22Rv1 (cell line): ENCODE data around the gene KLHL29.

Experiments
- H3K27ac ChIP-seq: fragments of 450-650 bp; 2 replicates; pipeline ENCODE4 v1.5.1; 2017
- ZFX ChIP-seq: fragments of 450-650 bp; IDR thresholded peaks from 2 replicates; pipeline ENCODE4 v1.6.1; 2017; ENCODE audit warnings: antibody characterized with exemption, borderline replicate concordance
- TF ChIP-seq, protein P1 (sequence below): fragments of 450-650 bp; IDR thresholded peaks from 2 replicates; pipeline ENCODE4 v1.5.1; 2017; ENCODE audit warnings: mild to moderate bottlenecking

KLHL29 gene

DNA sequence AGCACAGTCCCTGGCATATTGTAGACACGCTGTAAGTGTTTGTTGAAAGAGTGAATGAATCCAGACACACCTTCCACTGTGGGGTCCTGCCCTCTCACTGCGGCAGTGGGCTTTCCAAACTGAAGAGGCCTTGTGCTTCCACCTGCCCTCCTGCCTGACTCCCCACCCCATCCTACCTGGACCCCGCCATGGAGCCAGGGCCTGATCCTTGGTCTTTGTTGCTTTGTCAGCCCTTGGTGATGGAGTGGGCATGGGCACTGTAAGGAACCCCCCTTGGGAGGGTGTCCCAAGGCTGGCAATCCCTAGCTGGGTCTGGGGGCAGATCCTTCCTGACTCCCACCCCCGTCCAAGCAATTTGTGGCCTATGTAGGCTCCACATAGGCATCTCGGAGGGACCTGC is 33.1 kb downstream of the KLHL29 start:
- H3K27ac ChIP-seq = no peak overlapping the region

DNA sequence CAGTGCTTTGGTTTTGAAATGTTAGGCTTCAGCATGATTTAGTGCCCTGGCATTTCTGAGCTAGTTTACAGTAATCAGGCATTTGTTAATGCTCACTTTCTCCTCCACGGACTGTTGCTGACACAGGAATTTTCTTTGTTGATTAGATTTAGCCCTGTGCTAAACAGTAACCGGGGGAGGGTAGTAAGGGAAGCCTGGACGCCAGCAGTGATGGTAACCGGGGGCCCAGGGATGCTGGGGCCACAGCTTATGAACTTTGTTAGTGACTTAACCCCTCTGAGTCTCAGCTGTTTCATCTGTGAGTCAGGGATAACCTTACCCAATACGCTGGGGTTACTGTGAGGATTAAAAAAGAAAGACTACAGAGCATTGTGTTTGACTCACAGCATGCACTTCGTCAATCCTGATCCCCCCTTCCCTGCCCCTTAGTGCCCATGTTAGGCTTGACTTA is 33.5 kb downstream of the KLHL29 start:
- no peak for TF ChIP-seq ZFX
- TF ChIP-seq, protein P1, sequence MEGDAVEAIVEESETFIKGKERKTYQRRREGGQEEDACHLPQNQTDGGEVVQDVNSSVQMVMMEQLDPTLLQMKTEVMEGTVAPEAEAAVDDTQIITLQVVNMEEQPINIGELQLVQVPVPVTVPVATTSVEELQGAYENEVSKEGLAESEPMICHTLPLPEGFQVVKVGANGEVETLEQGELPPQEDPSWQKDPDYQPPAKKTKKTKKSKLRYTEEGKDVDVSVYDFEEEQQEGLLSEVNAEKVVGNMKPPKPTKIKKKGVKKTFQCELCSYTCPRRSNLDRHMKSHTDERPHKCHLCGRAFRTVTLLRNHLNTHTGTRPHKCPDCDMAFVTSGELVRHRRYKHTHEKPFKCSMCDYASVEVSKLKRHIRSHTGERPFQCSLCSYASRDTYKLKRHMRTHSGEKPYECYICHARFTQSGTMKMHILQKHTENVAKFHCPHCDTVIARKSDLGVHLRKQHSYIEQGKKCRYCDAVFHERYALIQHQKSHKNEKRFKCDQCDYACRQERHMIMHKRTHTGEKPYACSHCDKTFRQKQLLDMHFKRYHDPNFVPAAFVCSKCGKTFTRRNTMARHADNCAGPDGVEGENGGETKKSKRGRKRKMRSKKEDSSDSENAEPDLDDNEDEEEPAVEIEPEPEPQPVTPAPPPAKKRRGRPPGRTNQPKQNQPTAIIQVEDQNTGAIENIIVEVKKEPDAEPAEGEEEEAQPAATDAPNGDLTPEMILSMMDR = no peak
- H3K27ac ChIP-seq = no peak overlapping the region

More for the DNA sequence above, 33.1 kb downstream of the KLHL29 start:
- no peak for TF ChIP-seq ZFX
- TF ChIP-seq, protein P1 = no peak

DNA sequence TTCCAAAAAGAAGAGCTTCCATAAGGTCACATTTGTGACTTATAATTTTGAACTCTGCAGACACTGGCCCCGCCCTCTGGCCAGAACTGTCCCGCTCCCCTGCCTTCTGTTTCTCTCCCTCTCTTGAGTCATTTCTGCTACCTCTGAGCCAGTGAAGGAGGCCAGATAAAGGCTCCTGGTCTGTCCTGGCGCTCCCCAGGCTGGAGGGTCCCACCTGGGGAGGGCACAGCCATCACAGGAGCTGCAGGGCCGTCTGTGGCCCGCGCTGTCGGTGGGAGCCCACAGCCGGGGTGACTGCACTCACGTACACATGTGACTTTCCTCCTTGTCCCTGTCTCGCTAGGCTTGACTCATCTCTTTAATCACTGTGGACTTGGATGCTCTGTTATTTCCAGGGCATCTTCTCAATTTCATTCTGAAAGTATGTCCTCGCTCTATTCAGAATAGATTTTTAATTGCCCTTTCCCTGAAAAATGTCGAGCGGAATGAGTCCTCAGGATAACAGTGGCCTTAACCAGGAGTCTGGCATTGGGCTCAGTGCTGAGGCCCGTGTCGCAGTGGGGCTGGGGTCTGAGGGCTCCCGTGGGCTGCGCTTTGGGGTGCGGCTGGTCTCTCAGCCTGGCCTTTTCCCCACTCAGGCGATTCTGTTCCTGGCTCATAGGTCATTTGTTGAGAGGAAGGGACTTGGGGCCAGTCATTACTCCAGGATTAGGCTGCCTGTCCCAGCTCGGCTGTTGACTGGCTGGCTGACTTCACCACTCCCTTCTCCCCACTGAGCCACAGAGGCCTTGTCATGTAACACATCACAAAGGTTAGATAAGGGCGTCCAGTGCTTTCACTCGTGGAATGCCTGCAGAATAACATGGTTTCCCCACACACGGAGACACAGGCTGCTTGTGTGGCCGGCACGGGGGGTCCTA is 34.5 kb downstream of the KLHL29 start:
- no peak overlapping the region for H3K27ac ChIP-seq
- no peak for TF ChIP-seq ZFX
- TF ChIP-seq, protein P1 = no peak

DNA sequence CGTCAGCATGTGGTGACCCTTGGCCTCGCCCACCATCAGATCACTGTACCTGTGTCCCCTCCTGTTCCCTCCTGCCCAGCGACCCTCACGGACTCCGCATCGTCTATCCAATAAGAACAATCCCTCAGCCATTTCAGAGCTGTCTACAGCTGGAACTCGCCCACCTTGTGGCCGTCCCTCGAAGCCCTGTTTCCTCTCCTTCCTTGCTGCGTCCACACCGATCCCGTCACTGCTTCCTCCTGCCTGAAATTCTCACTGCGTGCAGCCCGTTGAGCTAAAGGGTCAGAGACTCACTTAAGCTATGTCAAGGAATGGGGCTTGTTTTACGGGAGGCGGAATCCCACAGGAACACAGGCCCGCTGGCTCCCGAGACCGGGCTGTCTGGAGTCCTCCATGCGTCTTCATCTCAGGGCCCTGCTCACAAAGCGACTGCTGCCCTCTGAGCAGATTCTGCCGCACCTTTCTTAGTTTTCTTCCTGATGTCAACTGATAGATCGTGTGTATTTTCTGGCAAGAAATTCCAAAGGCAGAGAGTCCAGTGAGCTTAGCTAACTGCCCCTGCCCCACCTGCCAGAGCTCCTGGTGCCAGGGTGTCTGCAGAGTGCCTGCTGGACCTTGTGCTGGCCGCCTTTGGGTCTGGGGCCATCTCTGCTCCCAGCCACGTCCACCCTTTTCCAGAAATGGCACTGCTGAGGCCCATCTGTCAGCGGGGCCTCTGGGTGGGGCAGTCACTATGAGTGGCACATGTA is 35.3 kb downstream of the KLHL29 start:
- TF ChIP-seq, protein P1 = no peak
- no peak for TF ChIP-seq ZFX
- no peak overlapping the region for H3K27ac ChIP-seq

DNA sequence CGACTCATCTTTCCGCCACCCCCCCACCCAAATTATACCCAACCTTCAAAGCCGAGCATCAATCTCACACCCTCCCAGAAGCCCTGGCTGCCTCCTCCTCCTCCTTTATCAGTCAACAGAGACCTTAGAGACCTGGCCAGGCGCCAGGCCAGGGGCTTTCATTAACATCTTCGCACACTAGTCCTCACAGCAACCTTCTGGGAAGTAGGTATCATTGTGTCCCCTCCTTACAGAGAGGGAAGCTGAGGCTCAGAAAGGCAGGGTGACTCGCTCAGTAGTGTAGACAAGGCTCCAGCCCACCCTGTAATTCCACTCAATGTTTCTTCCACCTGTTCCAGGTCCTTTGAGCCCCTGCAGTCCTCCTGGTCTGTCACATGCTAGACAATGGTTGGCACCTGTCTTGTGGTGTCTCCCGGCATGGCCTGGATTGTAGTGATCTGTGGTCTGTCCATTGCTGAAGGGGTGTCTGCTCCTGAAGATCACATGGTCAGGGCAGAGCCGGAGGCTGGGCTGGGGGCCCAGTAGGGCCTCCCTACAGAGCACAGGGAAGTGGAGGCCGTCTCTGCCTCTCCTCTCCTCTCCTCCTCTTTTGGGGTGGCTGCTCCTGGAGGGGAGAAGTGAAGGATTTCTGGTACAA is 36.0 kb downstream of the KLHL29 start:
- H3K27ac ChIP-seq = no peak overlapping the region
- TF ChIP-seq ZFX = no peak
- TF ChIP-seq, protein P1 = no peak

DNA sequence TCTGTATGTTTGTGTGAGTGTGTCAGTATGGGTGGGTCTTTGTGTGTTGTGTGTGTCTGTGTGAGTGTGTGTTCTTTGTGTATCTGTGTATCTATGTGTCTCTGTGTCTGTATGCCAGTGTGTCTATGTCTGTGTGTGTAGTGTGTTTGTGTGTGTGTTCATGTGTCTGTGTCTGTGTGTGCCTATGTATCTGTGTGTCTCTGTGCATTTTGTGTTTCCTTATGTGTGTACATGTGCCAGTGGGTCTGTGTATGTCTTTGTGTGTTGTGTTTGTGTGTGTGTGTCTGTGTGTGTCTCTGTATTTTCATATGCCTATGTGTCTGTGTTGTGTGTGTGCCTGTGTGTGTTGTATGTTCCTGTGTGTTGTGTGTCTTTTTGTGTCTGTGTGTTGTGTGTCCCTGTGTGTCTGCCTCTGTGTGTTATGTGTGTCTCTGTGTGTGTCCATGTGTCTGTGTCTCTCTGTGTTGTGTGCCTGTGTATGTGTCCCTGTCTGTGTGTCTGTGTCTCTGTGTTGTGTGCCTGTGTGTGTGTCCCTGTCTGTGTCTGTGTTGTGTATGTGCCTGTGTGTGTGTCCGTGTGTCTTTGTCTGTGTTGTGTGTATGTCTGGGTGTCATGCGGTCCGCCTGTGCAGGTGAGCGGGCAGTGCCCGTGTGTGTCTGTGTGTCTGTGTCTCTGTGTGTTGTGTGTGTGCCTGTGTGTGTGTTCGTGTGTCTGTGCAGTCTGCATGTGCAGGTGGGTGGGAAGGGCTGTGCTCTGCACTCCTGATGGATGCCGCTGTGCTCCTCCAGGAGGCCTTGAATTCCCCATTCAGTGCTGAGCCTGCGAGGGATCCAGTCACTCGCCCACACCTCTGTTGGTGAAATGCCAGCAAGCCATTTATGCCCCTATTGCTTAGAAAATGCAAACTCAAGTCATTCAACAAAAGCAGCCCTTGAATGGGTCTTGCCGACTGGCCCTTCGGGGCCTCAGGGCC is 37.4 kb downstream of the KLHL29 start:
- TF ChIP-seq, protein P1 = no peak
- TF ChIP-seq ZFX = no peak
- H3K27ac ChIP-seq = no peak overlapping the region
